IPS-NIHi11 (cell line): ENCODE measurements around the gene CARMIL3.
A peak's percentile ranks its signal among the peaks of the same experiment; 100 is the strongest.
"Not testable (repeated sequence)": the region's sequence is repeated elsewhere in the genome, so short reads cannot be mapped to it uniquely, and the experiment has no call there.

Experiments used
- DNase-seq: peaks from one replicate; pipeline ENCODE4 v3.0.0; 2012; ENCODE audit warnings: mixed read lengths, low spot score

CARMIL3 gene

GRCh38 chr14:24051789-24052655 is at the start of gene CARMIL3:
Gene CARMIL3 (plus strand): TSS chr14:24052009. CDS start chr14:24052154, 145 bp downstream.
- peak; percentile 95 for DNase-seq

DNA sequence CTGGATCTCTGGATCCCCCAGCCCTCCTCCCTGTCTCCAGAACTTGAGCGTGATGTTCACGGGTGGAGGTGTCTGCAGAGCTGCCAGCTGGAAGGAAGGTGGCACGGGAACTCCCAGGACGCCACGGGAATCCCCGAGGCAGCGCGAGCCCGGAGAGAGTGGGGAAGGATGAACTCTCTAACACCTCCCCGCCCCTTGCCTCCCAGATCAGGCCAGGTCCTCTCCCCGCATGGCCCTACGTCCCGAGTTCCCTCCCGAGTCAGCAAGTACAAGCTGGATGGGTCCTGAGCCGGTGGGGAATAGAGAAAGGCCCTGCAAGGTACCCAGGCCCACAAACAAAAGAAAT is 45.4 kb upstream of the CARMIL3 start:
- DNase-seq = not testable (repeated sequence)

- DNase-seq = not testable (repeated sequence)
These were observed 44.8 kb upstream of the CARMIL3 start for GRCh38 chr14:24006817-24007652.

- no peak for DNase-seq
These were observed 40.8 kb upstream of the CARMIL3 start for GRCh38 chr14:24011051-24011450.

DNA sequence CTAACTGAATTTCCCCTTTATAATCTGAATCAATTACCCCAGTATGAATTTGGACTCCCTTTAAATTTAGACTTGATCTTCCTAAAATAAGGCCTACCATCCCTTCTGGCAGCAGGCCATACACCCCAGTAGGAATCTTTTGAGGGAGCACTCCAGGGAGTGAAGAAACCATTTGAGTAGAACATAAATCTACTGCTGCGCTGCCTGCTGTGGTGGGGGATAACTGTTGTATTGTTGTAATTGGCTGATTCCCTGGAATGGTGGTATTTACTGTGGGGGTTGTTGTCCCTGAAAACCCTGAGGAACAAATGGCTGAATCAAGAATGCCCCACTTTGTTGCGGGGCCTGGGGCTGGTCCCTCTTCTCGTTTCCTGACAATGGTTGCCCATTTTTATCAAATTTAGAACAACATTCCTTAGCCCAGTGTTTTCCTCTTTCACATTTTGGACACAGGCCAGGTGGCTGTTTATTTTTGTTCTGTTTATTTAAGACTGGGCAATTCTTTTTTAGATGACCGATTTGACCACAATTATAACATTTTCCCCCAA is 39.0 kb upstream of the CARMIL3 start:
- not testable (repeated sequence) for DNase-seq

- DNase-seq = peak; percentile 76
These were observed 37.9 kb upstream of the CARMIL3 start for GRCh38 chr14:24013654-24014514.

DNA sequence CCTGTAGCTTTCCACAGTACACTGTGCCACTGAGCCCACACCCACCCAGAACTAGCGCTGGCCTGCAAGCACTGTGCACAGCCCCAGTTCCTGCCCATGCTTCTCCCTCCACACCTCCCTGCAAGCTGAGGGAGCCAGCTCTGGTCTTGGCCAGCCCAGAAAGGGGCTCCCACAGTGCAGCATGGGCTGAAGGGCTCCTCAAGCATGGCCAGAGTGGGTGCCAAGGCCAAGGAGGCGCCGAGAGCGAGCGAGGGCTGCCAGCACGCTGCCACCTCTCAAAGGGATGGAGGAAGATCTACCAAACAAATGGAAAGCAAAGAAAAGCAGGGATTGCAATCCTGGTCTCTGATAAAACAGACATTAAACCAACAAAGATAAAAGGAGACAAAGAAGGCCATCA is 36.1 kb upstream of the CARMIL3 start:
- not testable (repeated sequence) for DNase-seq

GRCh38 chr14:24018978-24019377 is 32.8 kb upstream of the CARMIL3 start:
- not testable (repeated sequence) for DNase-seq

- not testable (repeated sequence) for DNase-seq
These were observed 31.9 kb upstream of the CARMIL3 start for GRCh38 chr14:24019944-24020343.

DNA sequence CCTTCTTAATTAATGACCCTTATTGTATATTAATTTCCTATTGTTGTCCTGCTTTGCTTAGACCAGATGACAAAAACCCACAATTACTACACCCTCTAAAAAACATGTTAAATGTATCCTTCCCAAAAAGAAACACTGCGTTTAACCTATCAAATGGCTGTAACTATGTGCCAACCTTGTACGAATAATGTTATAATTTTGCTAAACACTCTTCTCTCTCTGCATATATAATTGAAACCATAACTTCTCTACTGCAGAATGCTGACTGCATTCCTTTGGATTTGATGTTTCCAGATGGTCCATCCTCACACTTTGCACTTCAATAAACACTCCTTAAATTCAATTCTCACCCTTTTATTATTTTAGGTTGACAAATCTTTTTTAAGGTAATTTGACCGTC is 31.3 kb upstream of the CARMIL3 start:
- DNase-seq = not testable (repeated sequence)

DNA sequence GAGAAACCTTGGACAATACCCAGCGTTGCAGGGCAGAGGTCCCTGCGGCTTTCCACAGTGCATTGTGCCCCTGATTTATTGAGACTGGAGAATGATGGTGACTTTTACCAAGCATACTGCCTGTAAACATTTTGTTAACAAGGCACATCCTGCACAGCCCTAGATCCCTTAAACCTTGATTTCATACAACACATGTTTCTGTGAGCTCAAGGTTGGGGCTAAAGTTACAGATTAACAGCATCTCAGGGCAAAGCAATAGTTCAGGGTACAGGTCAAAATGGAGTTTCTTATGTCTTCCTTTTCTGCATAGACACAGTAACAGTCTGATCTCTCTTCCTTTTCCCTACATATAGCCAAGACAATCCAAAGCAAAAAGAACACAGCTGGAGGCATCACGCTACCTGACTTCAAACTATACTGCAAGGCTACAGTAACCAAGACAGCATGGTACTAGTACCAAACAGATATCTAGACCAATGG is 26.8 kb upstream of the CARMIL3 start:
- not testable (repeated sequence) for DNase-seq

GRCh38 chr14:24029687-24030086 is 22.1 kb upstream of the CARMIL3 start:
- not testable (repeated sequence) for DNase-seq

GRCh38 chr14:24031331-24031730 is 20.5 kb upstream of the CARMIL3 start:
- not testable (repeated sequence) for DNase-seq

GRCh38 chr14:24032727-24033418 is 18.9 kb upstream of the CARMIL3 start:
- no peak for DNase-seq

- DNase-seq = not testable (repeated sequence)
These were observed 16.0 kb upstream of the CARMIL3 start for GRCh38 chr14:24035769-24036168.

GRCh38 chr14:24036169-24036962 is 15.4 kb upstream of the CARMIL3 start:
- DNase-seq = peak; percentile 77

GRCh38 chr14:24036963-24037657 is 14.7 kb upstream of the CARMIL3 start:
- not testable (repeated sequence) for DNase-seq

DNA sequence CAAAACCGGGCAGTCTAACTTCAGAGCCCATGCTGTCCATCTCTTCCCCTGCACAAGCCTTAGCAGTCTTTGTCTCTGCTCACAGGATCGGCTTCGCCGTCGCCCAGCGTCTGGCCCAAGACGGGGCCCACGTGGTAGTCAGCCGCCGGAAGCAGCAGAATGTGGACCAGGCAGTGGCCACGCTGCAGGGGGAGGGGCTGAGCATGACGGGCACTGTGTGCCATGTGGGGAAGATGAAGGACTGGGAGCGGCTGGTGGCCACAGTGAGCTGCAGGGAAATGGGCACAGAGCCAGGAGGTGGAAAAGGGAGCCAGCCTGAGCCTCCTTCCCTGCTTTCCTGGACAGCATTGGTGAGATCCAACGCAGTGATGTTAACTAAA is 14.2 kb upstream of the CARMIL3 start:
- DNase-seq = no peak

DNA sequence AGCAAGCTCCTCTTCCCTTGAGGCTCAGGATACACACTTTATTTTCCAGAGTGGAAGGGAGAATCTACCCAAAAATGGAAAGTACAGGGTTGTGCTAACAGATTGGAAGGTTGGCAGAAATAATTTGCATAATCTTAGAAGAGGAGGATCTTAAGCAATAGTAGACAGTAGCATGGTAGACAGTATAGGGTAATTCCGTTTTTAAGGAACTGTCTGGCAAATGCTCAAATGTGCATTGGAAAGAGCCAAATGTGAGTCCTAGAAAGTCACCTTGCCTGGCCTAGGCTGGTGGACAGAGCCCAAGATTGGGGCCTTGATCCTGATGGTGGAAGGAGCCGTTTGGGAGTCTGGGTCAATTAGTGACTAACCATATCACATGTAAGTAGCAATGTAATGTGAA is 13.1 kb upstream of the CARMIL3 start:
- DNase-seq = no peak
